ENCODE data around the gene CHSY1. TPM values are rescaled to one million over a fixed set of nuclear protein-coding genes. Genes with fewer than 3 reads are reported as not detected.

Gene CHSY1
- total and polyA plus RNA-seq, 2 of the 13 experiments (the other 11 are each of a cell fraction or from before 2014, with no cell fraction given): 13.3 to 13.7 TPM

- TF ChIP-seq, protein P1, sequence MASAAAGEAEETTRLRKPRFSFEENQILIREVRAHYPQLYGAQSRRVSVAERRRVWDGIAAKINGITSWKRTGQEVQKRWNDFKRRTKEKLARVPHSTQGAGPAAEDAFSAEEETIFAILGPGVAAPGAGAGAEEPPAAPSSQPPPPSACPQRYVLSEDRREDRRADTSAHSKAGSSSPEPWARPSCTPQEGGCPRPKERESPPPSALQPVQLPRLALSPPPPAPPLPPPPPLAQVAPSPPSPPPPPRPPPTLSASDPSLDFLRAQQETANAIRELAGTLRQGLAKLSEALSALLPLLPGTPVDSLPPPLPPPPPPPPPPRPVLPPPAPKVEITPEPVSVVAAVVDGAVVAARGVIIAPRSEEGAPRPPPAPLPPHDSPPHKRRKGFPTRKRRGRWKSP (CRISPR knock-in tag; IDR thresholded peaks at IDR 0.05): peak; percentile 65
- TF ChIP-seq NCOA2 (CRISPR knock-in tag; IDR thresholded peaks at IDR 0.05) (0 out of 2 replicates have a peak, but pooled peaks have one; percentile 34), CBX5 (CRISPR knock-in tag; IDR thresholded peaks at IDR 0.05; ENCODE audit: borderline replicate concordance) (no peak), SAP130 (CRISPR knock-in tag; IDR thresholded peaks at IDR 0.05; ENCODE audit: low read depth) (peak; percentile 70), ZNF576 (CRISPR knock-in tag; IDR thresholded peaks at IDR 0.05) (no peak), ZNF138 (CRISPR knock-in tag; IDR thresholded peaks at IDR 0.05; ENCODE audit: low read depth) (no peak), GPBP1L1 (CRISPR knock-in tag; IDR thresholded peaks at IDR 0.05) (no peak), ZNF768 (CRISPR knock-in tag; IDR thresholded peaks at IDR 0.05) (peak; percentile 16; the same call in 1 of the 2 replicates), ZNF10 (CRISPR knock-in tag; IDR thresholded peaks at IDR 0.05; ENCODE audit: borderline replicate concordance, low read depth) (no peak), CENPX (CRISPR knock-in tag; IDR thresholded peaks at IDR 0.05) (no peak), CBX2 (IDR thresholded peaks at IDR 0.05; ENCODE audit: low read depth, low read length) (no peak), CBX2 (CRISPR knock-in tag; IDR thresholded peaks at IDR 0.05; ENCODE audit: low read depth) (no peak), ZNF367 (CRISPR knock-in tag; IDR thresholded peaks at IDR 0.05; ENCODE audit: borderline replicate concordance) (no peak; the same call in 1 of the 2 replicates), ZNF331 (CRISPR knock-in tag; IDR thresholded peaks at IDR 0.05) (0 out of 2 replicates have a peak, but pooled peaks have one; percentile 31), ZNF800 (CRISPR knock-in tag; IDR thresholded peaks at IDR 0.05) (peak; percentile 53; the same call in 1 of the 2 replicates), ZFP1 (CRISPR knock-in tag; IDR thresholded peaks at IDR 0.05) (no peak), NAIF1 (CRISPR knock-in tag; IDR thresholded peaks at IDR 0.05; ENCODE audit: borderline replicate concordance) (no peak), YEATS4 (CRISPR knock-in tag; IDR thresholded peaks at IDR 0.05; ENCODE audit: borderline replicate concordance) (peak; percentile 70; the same call in 1 of the 2 replicates), ZNF558 (CRISPR knock-in tag; IDR thresholded peaks at IDR 0.05; ENCODE audit: borderline replicate concordance) (no peak), HNRNPLL (IDR thresholded peaks at IDR 0.05; ENCODE audit: low read depth, low read length, poor library complexity, severe bottlenecking) (peak; percentile 93), ZNF12 (CRISPR knock-in tag; IDR thresholded peaks at IDR 0.05) (0 out of 2 replicates have a peak, but pooled peaks have one; percentile 17), TBX2 (CRISPR knock-in tag; IDR thresholded peaks at IDR 0.05; ENCODE audit: borderline replicate concordance) (peak; percentile 49)
- TF ChIP-seq, protein P2, sequence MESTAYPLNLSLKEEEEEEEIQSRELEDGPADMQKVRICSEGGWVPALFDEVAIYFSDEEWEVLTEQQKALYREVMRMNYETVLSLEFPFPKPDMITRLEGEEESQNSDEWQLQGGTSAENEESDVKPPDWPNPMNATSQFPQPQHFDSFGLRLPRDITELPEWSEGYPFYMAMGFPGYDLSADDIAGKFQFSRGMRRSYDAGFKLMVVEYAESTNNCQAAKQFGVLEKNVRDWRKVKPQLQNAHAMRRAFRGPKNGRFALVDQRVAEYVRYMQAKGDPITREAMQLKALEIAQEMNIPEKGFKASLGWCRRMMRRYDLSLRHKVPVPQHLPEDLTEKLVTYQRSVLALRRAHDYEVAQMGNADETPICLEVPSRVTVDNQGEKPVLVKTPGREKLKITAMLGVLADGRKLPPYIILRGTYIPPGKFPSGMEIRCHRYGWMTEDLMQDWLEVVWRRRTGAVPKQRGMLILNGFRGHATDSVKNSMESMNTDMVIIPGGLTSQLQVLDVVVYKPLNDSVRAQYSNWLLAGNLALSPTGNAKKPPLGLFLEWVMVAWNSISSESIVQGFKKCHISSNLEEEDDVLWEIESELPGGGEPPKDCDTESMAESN (CRISPR knock-in tag; conservative IDR thresholded peaks at IDR 0.05): 0 out of 2 replicates have a peak, but pooled peaks have one; percentile 33
These were observed at the start of gene CHSY1 (continued) for GRCh38 chr15:101251830-101252820.

All from HepG2 (cell line).